CD14-positive monocyte (primary cell): ENCODE results near the gene VEPH1. TPM values are rescaled to one million over a fixed set of nuclear protein-coding genes. Genes with fewer than 3 reads are reported as not detected.

ENCODE experiments used
- DNase-seq, 3 donors: peaks; one replicate each; pipeline ENCODE4 v3.0.0-alpha.2; 2011 to 2022
- H2AFZ ChIP-seq: 2 replicates; pipeline ENCODE4 v1.6.0; 2012; ENCODE audit warnings: mild to moderate bottlenecking, low read depth, low read length, inconsistent platforms; ENCODE audit not compliant: insufficient read depth, poor library complexity, severe bottlenecking
- H3K27ac ChIP-seq, 2 donors: 1 replicate in 1 of 2; 2 replicates in 1 of 2; pipeline ENCODE4 v1.5.1; 2012 to 2013; ENCODE audit warnings: low read length in 2 of 2, control low read depth in 1 of 2, inconsistent platforms in 1 of 2, low read depth in 1 of 2, mild to moderate bottlenecking in 1 of 2
- H3K27me3 ChIP-seq, 2 donors: one replicate each; pipeline versions ENCODE4 v1.6.0 to v1.6.1; 2011 to 2013; ENCODE audit warnings: low read length in 2 of 2; ENCODE audit not compliant: control insufficient read depth in 2 of 2, insufficient read depth in 2 of 2
- H3K36me3 ChIP-seq, 2 donors: replicated peaks in 1 of 2; 1 replicate in 1 of 2; 2 replicates in 1 of 2; pipeline versions ENCODE4 v1.5.1 to v1.6.1; 2012 to 2013; ENCODE audit warnings: low read length in 2 of 2, control low read depth in 1 of 2, inconsistent platforms in 1 of 2, mild to moderate bottlenecking in 1 of 2; ENCODE audit not compliant: insufficient read depth in 2 of 2, control insufficient read depth in 1 of 2
- H3K4me1 ChIP-seq, 2 donors: 1 replicate in 1 of 2; 2 replicates in 1 of 2; pipeline versions ENCODE4 v1.5.1 to v1.6.1; 2012 to 2013; ENCODE audit warnings: low read length in 2 of 2, control low read depth in 1 of 2, inconsistent platforms in 1 of 2, mild to moderate bottlenecking in 1 of 2, moderate library complexity in 1 of 2; ENCODE audit not compliant: insufficient read depth in 2 of 2, control insufficient read depth in 1 of 2
- H3K4me2 ChIP-seq: replicated peaks from 2 replicates; pipeline ENCODE3; 2012; ENCODE audit warnings: low read length, moderate library complexity, mild to moderate bottlenecking; ENCODE audit not compliant: poor library complexity, severe bottlenecking; ENCODE audit errors: extremely low read depth
- H3K4me3 ChIP-seq, 3 experiments: fragments of 200-600 bp in 1 of 3; sonication (generic) in 1 of 3; replicated peaks in 1 of 3; 1 replicate in 2 of 3; 2 replicates in 1 of 3; pipeline ENCODE4 v1.5.1; 2011 to 2013; ENCODE audit warnings: low read length in 3 of 3, mild to moderate bottlenecking in 3 of 3, control low read depth in 2 of 3, low read depth in 2 of 3, inconsistent platforms in 1 of 3, moderate library complexity in 1 of 3
- H3K79me2 ChIP-seq: 2 replicates; pipeline ENCODE4 v1.6.0; 2012; ENCODE audit warnings: mild to moderate bottlenecking, control low read depth, inconsistent platforms, low read length, moderate library complexity; ENCODE audit not compliant: insufficient read depth
- H3K9ac ChIP-seq: 2 replicates; pipeline ENCODE4 v1.6.0; 2017; ENCODE audit warnings: low read length, mild to moderate bottlenecking; ENCODE audit not compliant: insufficient read depth, poor library complexity, severe bottlenecking
- H3K9me3 ChIP-seq, 2 donors: replicated peaks in 1 of 2; 1 replicate in 1 of 2; 2 replicates in 1 of 2; pipeline versions ENCODE4 v1.5.1 to v1.6.1; 2012 to 2013; ENCODE audit warnings: low read length in 2 of 2, control low read depth in 1 of 2; ENCODE audit not compliant: control insufficient read depth in 1 of 2, insufficient read depth in 1 of 2
- H4K20me1 ChIP-seq: 2 replicates; pipeline ENCODE4 v1.6.0; 2012; ENCODE audit warnings: mild to moderate bottlenecking, low read length, control low read depth, moderate library complexity; ENCODE audit not compliant: insufficient read depth
- H3K27ac Mint-ChIP-seq, 7 donors: one replicate each; pipeline ENCODE4 v1.8.0; 2020; ENCODE audit warnings: mild to moderate bottlenecking in 7 of 7, mixed read lengths in 7 of 7, moderate library complexity in 6 of 7, inconsistent platforms in 2 of 7
- H3K27me3 Mint-ChIP-seq, 3 donors: one replicate each; pipeline ENCODE4 v1.8.0; 2021 to 2022; ENCODE audit warnings: low read depth in 3 of 3, mild to moderate bottlenecking in 3 of 3, mixed read lengths in 3 of 3, moderate library complexity in 3 of 3, inconsistent platforms in 1 of 3
- H3K36me3 Mint-ChIP-seq, 2 donors: one replicate each; pipeline ENCODE4 v1.8.0; 2020; ENCODE audit warnings: mixed read lengths in 2 of 2, inconsistent platforms in 1 of 2, mild to moderate bottlenecking in 1 of 2
- H3K4me1 Mint-ChIP-seq: one replicate; pipeline ENCODE4 v1.8.0; 2020; ENCODE audit warnings: mild to moderate bottlenecking, mixed read lengths
- H3K4me3 Mint-ChIP-seq, 2 donors: one replicate each; pipeline ENCODE4 v1.8.0; 2020; ENCODE audit warnings: mild to moderate bottlenecking in 2 of 2, mixed read lengths in 2 of 2, moderate library complexity in 1 of 2
- H3K9me3 Mint-ChIP-seq, 7 donors: one replicate each; pipeline ENCODE4 v1.8.0; 2020 to 2022; ENCODE audit warnings: mixed read lengths in 7 of 7, mild to moderate bottlenecking in 6 of 7, moderate library complexity in 6 of 7, inconsistent platforms in 2 of 7
- CTCF ChIP-seq: fragments of 200-600 bp; IDR thresholded peaks from one replicate; pipeline ENCODE4 v1.8.0; 2022; ENCODE audit warnings: antibody characterized with exemption, mild to moderate bottlenecking
- WGBS: methylation state at CpG from one replicate; pipeline ENCODE4 v1.1.5; 2013; ENCODE audit warnings: missing lambda C conversion rate; ENCODE audit not compliant: insufficient coverage; 5-methylcytosine and 5-hydroxymethylcytosine counted together
- intact Hi-C, 2 donors: fragments of 100-400 bp; cut with micrococcal nuclease; formaldehyde crosslinking; loops; one replicate each; pipeline versions ENCODE4 v1.15.0 to v1.15.1; 2023
- polyA plus RNA-seq, 3 donors: library from polyadenylated mRNA; depleted of rRNA in 1 of 3; unstranded in 2 of 3; stranded (reverse) in 1 of 3; fragments of 300-500 nt in 2 of 3; fragments of >200 nt in 1 of 3; fragmentation: Illumina TruSeq in 2 of 3; gene quantifications; 1 replicate in 2 of 3; 2 replicates in 1 of 3; pipeline ENCODE4 v1.2.3, GENCODE V29; 2012 to 2021

The VEPH1 gene
- polyA plus RNA-seq, 3 donors, result 0.44 TPM; not detected in 2

GRCh38 chr3:157360044-157360443 is 143.2 kb downstream of the VEPH1 start:
- no peak overlapping the region for H3K4me3 Mint-ChIP-seq
- H4K20me1 ChIP-seq, result no peaks in the 10 kb centered on the region
- no peak overlapping the region for H2AFZ ChIP-seq
- H3K9me3 Mint-ChIP-seq, result no peaks in the 10 kb centered on the region
- H3K27ac ChIP-seq, result no peak overlapping the region
- no peak overlapping the region for H3K9ac ChIP-seq
- intact Hi-C loops, result no loop called here
- H3K36me3 ChIP-seq, result no peaks in the 10 kb centered on the region
- peaks cover 0 to 4% (median 2%) of the 10 kb centered on the region in 3 donors for H3K27me3 Mint-ChIP-seq
- H3K4me1 Mint-ChIP-seq, result no peaks in the 10 kb centered on the region
- no peak for TF ChIP-seq CTCF
- H3K9me3 ChIP-seq, result no peaks in the 10 kb centered on the region
- 100% methylated on average over 1 of the region's 2 CpGs for WGBS
- no peak for DNase-seq
- H3K36me3 Mint-ChIP-seq, result no peaks in the 10 kb centered on the region
- H3K27ac Mint-ChIP-seq, result no peak overlapping the region
- no peaks in the 10 kb centered on the region for H3K4me1 ChIP-seq
- H3K27me3 ChIP-seq, result no peaks in the 10 kb centered on the region
- H3K79me2 ChIP-seq, result no peaks in the 10 kb centered on the region
- H3K4me2 ChIP-seq, result no peak overlapping the region
- H3K4me3 ChIP-seq, result no peak overlapping the region

- no peak for TF ChIP-seq CTCF
- H3K27me3 Mint-ChIP-seq, result peaks cover 3 to 5% (median 5%) of the 10 kb centered on the region in 3 donors
- no peaks in the 10 kb centered on the region for H4K20me1 ChIP-seq
- H3K4me3 Mint-ChIP-seq, result no peak overlapping the region
- no peak overlapping the region for H2AFZ ChIP-seq
- no peak for DNase-seq
- no CpG with 5 or more reads among the region's 1 CpG for WGBS
- no peak overlapping the region for H3K4me2 ChIP-seq
- no peak overlapping the region for H3K27ac ChIP-seq
- no peaks in the 10 kb centered on the region for H3K9me3 Mint-ChIP-seq
- H3K27ac Mint-ChIP-seq, result no peak overlapping the region
- H3K4me1 ChIP-seq, result no peaks in the 10 kb centered on the region
- H3K4me3 ChIP-seq, result no peak overlapping the region
- H3K79me2 ChIP-seq, result no peaks in the 10 kb centered on the region
- H3K27me3 ChIP-seq, result no peaks in the 10 kb centered on the region
- no peaks in the 10 kb centered on the region for H3K36me3 ChIP-seq
- H3K4me1 Mint-ChIP-seq, result no peaks in the 10 kb centered on the region
- no peak overlapping the region for H3K9ac ChIP-seq
- no peaks in the 10 kb centered on the region for H3K36me3 Mint-ChIP-seq
- intact Hi-C loops, result no loop called here
- no peaks in the 10 kb centered on the region for H3K9me3 ChIP-seq
These were observed 146.7 kb downstream of the VEPH1 start for GRCh38 chr3:157356541-157356940.
